Common myeloid progenitor, CD34-positive (primary cell): ENCODE results near the gene TSPAN18.

Experiments used
- CTCF ChIA-PET: fragments of 350-600 bp; sonication (Branson Sonifier 250); formaldehyde crosslinking; loops from one replicate; lab custom pipeline; 2021; ENCODE audit warnings: antibody characterized with exemption; lab: Charles Lee
- POLR2A ChIA-PET: fragments of 350-600 bp; sonication (Branson Sonifier 250); formaldehyde crosslinking; loops from one replicate; lab custom pipeline; 2021; ENCODE audit warnings: antibody characterized with exemption; lab: Charles Lee
- DNase-seq, 3 donors: peaks; one replicate each; pipeline versions ENCODE4 v3.0.0 to v3.0.0-alpha.2; 2013
- H3K27ac ChIP-seq, 2 experiments: 1 replicate in 1 of 2; 2 replicates in 1 of 2; pipeline ENCODE4 v1.7.0; 2013; ENCODE audit warnings: inconsistent platforms in 2 of 2, low read length in 2 of 2, mild to moderate bottlenecking in 2 of 2, low read depth in 1 of 2, moderate library complexity in 1 of 2; ENCODE audit not compliant: severe bottlenecking in 2 of 2, insufficient read depth in 1 of 2, poor library complexity in 1 of 2
- H3K27me3 ChIP-seq, 5 experiments: replicated peaks in 2 of 5; 1 replicate in 3 of 5; 2 replicates in 2 of 5; pipeline versions ENCODE4 v1.6.1 to v1.7.0; 2013; ENCODE audit warnings: low read length in 4 of 5, mild to moderate bottlenecking in 2 of 5, moderate library complexity in 2 of 5, inconsistent platforms in 1 of 5; ENCODE audit not compliant: insufficient read depth in 5 of 5, control insufficient read depth in 4 of 5
- H3K36me3 ChIP-seq, 4 experiments: 1 replicate in 2 of 4; 2 replicates in 2 of 4; pipeline versions ENCODE4 v1.6.1 to v1.7.0; 2013; ENCODE audit warnings: low read length in 3 of 4, control low read depth in 1 of 4, mild to moderate bottlenecking in 1 of 4; ENCODE audit not compliant: control insufficient read depth in 4 of 4, insufficient read depth in 4 of 4
- H3K4me1 ChIP-seq, 4 experiments: 1 replicate in 3 of 4; 2 replicates in 1 of 4; pipeline versions ENCODE4 v1.6.1 to v1.7.1; 2013; ENCODE audit warnings: low read length in 3 of 4, mild to moderate bottlenecking in 3 of 4, control low read depth in 1 of 4, inconsistent platforms in 1 of 4, moderate library complexity in 1 of 4; ENCODE audit not compliant: control insufficient read depth in 4 of 4, insufficient read depth in 4 of 4; ENCODE audit errors: control extremely low read depth in 1 of 4
- H3K4me3 ChIP-seq, 7 experiments: 1 replicate in 4 of 7; 2 replicates in 3 of 7; pipeline versions ENCODE4 v1.5.1 to v1.7.0; 2013; ENCODE audit warnings: mild to moderate bottlenecking in 7 of 7, low read length in 6 of 7, moderate library complexity in 6 of 7, inconsistent platforms in 2 of 7, low read depth in 2 of 7, control low read depth in 1 of 7; ENCODE audit not compliant: insufficient read depth in 4 of 7, control insufficient read depth in 1 of 7; ENCODE audit errors: extremely low read depth in 1 of 7
- H3K9me3 ChIP-seq, 5 experiments: 1 replicate in 4 of 5; 2 replicates in 1 of 5; pipeline versions ENCODE4 v1.6.1 to v1.7.1; 2013; ENCODE audit warnings: low read length in 4 of 5, mild to moderate bottlenecking in 2 of 5, inconsistent platforms in 1 of 5, low read depth in 1 of 5, moderate library complexity in 1 of 5; ENCODE audit not compliant: control insufficient read depth in 4 of 5, insufficient read depth in 2 of 5; ENCODE audit errors: control extremely low read depth in 1 of 5
- WGBS: methylation state at CpG from one replicate; pipeline ENCODE4 v1.1.5; 2013; ENCODE audit not compliant: insufficient coverage; 5-methylcytosine and 5-hydroxymethylcytosine counted together

TSPAN18 gene

GRCh38 chr11:44934735-44935250, 208.0 kb downstream of the TSPAN18 start:
- H3K9me3 ChIP-seq: no peaks in the 10 kb centered on the region
- ChIA-PET CTCF (interaction anchor here (0.7 to 24.4 kb wide), 6 partner anchors 7 to 385 kb away, joined by 3 to 1197 read pairs (median 22); no protein-coding TSS in a partner anchor), POLR2A (no interaction called here)
- H3K4me3 ChIP-seq: no peak overlapping the region
- H3K27ac ChIP-seq: no peak overlapping the region
- no peak for DNase-seq
- 95% methylated on average over 13 of the region's 13 CpGs for WGBS
- H3K27me3 ChIP-seq: no peaks in the 10 kb centered on the region
- peaks cover 0 to 13% (median 1%) of the 10 kb centered on the region in 4 experiments for H3K36me3 ChIP-seq
- peaks cover 0 to 13% (median 9%) of the 10 kb centered on the region in 4 experiments for H3K4me1 ChIP-seq

- WGBS: 35% methylated on average over 19 of the region's 20 CpGs
- peaks cover 0 to 13% (median 1%) of the 10 kb centered on the region in 4 experiments for H3K36me3 ChIP-seq
These were observed 209.8 kb downstream of the TSPAN18 start for GRCh38 chr11:44936525-44936924.

GRCh38 chr11:44936951-44937543, 210.3 kb downstream of the TSPAN18 start:
- no peak overlapping the region for H3K27ac ChIP-seq
- POLR2A ChIA-PET: interaction anchor here (1.4 to 1.7 kb wide), 2 partner anchors 167 to 169 kb away, joined by 4 to 7 read pairs; no protein-coding TSS in a partner anchor
- 92% methylated on average over 12 of the region's 12 CpGs for WGBS

More at GRCh38 chr11:44936525-44936924, 209.8 kb downstream of the TSPAN18 start:
- Histone ChIP-seq H3K9me3 (no peaks in the 10 kb centered on the region), H3K27ac (no peak overlapping the region), H3K4me1 (peaks cover 0 to 20% (median 13%) of the 10 kb centered on the region in 4 experiments), H3K4me3 (no peak overlapping the region), H3K27me3 (no peaks in the 10 kb centered on the region)
- DNase-seq: peak; percentile 79 to 90 (median 83)
- ChIA-PET POLR2A (interaction anchor here (0.5 to 1.7 kb wide), 4 partner anchors 62 to 170 kb away, joined by 4 to 7 read pairs (median 4); no protein-coding TSS in a partner anchor), CTCF (interaction anchor here (0.6 to 24.4 kb wide), 36 partner anchors 9 to 724 kb away, joined by 3 to 1197 read pairs (median 4); no protein-coding TSS in a partner anchor)

GRCh38 chr11:44938066-44938691, 211.4 kb downstream of the TSPAN18 start:
- DNase-seq: no peak
- WGBS: 100% methylated on average over 9 of the region's 19 CpGs
- Histone ChIP-seq H3K4me1 (peaks cover 0 to 36% (median 25%) of the 10 kb centered on the region in 4 experiments), H3K27me3 (no peaks in the 10 kb centered on the region), H3K9me3 (no peaks in the 10 kb centered on the region), H3K36me3 (peaks cover 0 to 13% (median 1%) of the 10 kb centered on the region in 4 experiments), H3K4me3 (no peak overlapping the region), H3K27ac (no peak overlapping the region)
- ChIA-PET CTCF (interaction anchor here (1.0 to 24.4 kb wide), 10 partner anchors 8 to 354 kb away, joined by 3 to 1197 read pairs (median 6); partner anchors contain the start of gene TP53I11), POLR2A (no interaction called here)

More at GRCh38 chr11:44936951-44937543, 210.3 kb downstream of the TSPAN18 start:
- CTCF ChIA-PET: interaction anchor here (0.7 to 24.4 kb wide), 28 partner anchors 9 to 723 kb away, joined by 3 to 1197 read pairs (median 4); partner anchors contain the start of gene TP53I11
- Histone ChIP-seq H3K4me1 (peaks cover 0 to 25% (median 14%) of the 10 kb centered on the region in 4 experiments), H3K27me3 (no peaks in the 10 kb centered on the region), H3K9me3 (no peaks in the 10 kb centered on the region), H3K4me3 (no peak overlapping the region), H3K36me3 (peaks cover 0 to 13% (median 1%) of the 10 kb centered on the region in 4 experiments)
- DNase-seq: no peak

- peaks cover 3 to 51% (median 35%) of the 10 kb centered on the region in 4 experiments for H3K4me1 ChIP-seq
- peak overlapping the region in 1 of 7 experiments; percentile 5 for H3K4me3 ChIP-seq
- DNase-seq: peak; percentile 65 to 85 (median 84)
- H3K27me3 ChIP-seq: no peaks in the 10 kb centered on the region
- no peak overlapping the region for H3K27ac ChIP-seq
- 62% methylated on average over 15 of the region's 22 CpGs for WGBS
- peaks cover 0 to 5% (median 1%) of the 10 kb centered on the region in 4 experiments for H3K36me3 ChIP-seq
- H3K9me3 ChIP-seq: no peaks in the 10 kb centered on the region
- ChIA-PET POLR2A (no interaction called here), CTCF (interaction anchor here (1.0 to 24.4 kb wide), 11 partner anchors 8 to 159 kb away, joined by 3 to 1197 read pairs (median 5); no protein-coding TSS in a partner anchor)
These were observed 213.1 kb downstream of the TSPAN18 start for GRCh38 chr11:44939673-44940395.

GRCh38 chr11:44940404-44940803, 213.6 kb downstream of the TSPAN18 start:
- Histone ChIP-seq H3K27ac (no peak overlapping the region), H3K4me1 (peaks cover 3 to 57% (median 36%) of the 10 kb centered on the region in 4 experiments), H3K36me3 (peaks cover 0 to 2% (median 0%) of the 10 kb centered on the region in 4 experiments), H3K27me3 (no peaks in the 10 kb centered on the region), H3K4me3 (no peak overlapping the region), H3K9me3 (no peaks in the 10 kb centered on the region)
- WGBS: 98% methylated on average over 7 of the region's 7 CpGs
- CTCF ChIA-PET: interaction anchor here (1.0 to 24.4 kb wide), 12 partner anchors 8 to 158 kb away, joined by 3 to 1197 read pairs (median 5); no protein-coding TSS in a partner anchor
- DNase-seq: no peak
- POLR2A ChIA-PET: no interaction called here
